GM21423 (cell line): Measurements from ENCODE around the gene C11orf21.

Experiments used
- ATAC-seq: cut with Tn5 transposase; IDR thresholded peaks from one replicate; pipeline ENCODE4 v1.9.1; 2021; ENCODE audit warnings: mild to moderate bottlenecking, moderate library complexity; ENCODE audit not compliant: unreplicated experiment

Gene C11orf21

GRCh38 chr11:2273311-2273710, 28.4 kb downstream of the C11orf21 start:
- ATAC-seq = no peak

- no peak for ATAC-seq
Observed at GRCh38 chr11:2272946-2273280, 28.8 kb downstream of the C11orf21 start.

- no peak for ATAC-seq
Observed at GRCh38 chr11:2272228-2272945, 29.3 kb downstream of the C11orf21 start.

- ATAC-seq = no peak
Observed at GRCh38 chr11:2271327-2272227, 30.1 kb downstream of the C11orf21 start.

- no peak for ATAC-seq
Observed at GRCh38 chr11:2271077-2271326, 30.7 kb downstream of the C11orf21 start.

- ATAC-seq = no peak
Observed at GRCh38 chr11:2270322-2271076, 31.2 kb downstream of the C11orf21 start, which contains the start of gene ASCL2. Gene ASCL2, minus strand, starts transcription at chr11:2270588. Its CDS starts 256 bp downstream, at chr11:2270332.

GRCh38 chr11:2269601-2270321, 32.0 kb downstream of the C11orf21 start:
- no peak for ATAC-seq

- no peak for ATAC-seq
Observed at GRCh38 chr11:2268729-2269600, 32.8 kb downstream of the C11orf21 start.

- no peak for ATAC-seq
Observed at GRCh38 chr11:2267851-2268728, 33.6 kb downstream of the C11orf21 start.

- no peak for ATAC-seq
Observed at GRCh38 chr11:2267306-2267850, 34.3 kb downstream of the C11orf21 start.

GRCh38 chr11:2266586-2267305, 35.0 kb downstream of the C11orf21 start:
- ATAC-seq = no peak

GRCh38 chr11:2265854-2266585, 35.7 kb downstream of the C11orf21 start:
- ATAC-seq = no peak

- ATAC-seq = no peak
Observed at GRCh38 chr11:2265396-2265795, 36.3 kb downstream of the C11orf21 start.

GRCh38 chr11:2264366-2265053, 37.2 kb downstream of the C11orf21 start:
- no peak for ATAC-seq

- ATAC-seq = no peak
Observed at GRCh38 chr11:2263724-2264360, 37.9 kb downstream of the C11orf21 start.

- no peak for ATAC-seq
Observed at GRCh38 chr11:2263071-2263565, 38.6 kb downstream of the C11orf21 start.
